CD4-positive, alpha-beta T cell treated with Interleukin-17A for 1 hour (primary cell): ENCODE data around the gene MIOX.

Source experiments
- DNase-seq: peaks from one replicate; pipeline ENCODE4 v3.0.0-alpha.2; 2020

Gene MIOX

GRCh38 chr22:50498322-50498890, 11.7 kb downstream of the MIOX start:
- peak; percentile 83 for DNase-seq

- no peak for DNase-seq
Observed at GRCh38 chr22:50500452-50500851, 13.8 kb downstream of the MIOX start.

- DNase-seq = no peak
Observed at GRCh38 chr22:50502096-50502495, 15.4 kb downstream of the MIOX start.

GRCh38 chr22:50502628-50503474, 16.2 kb downstream of the MIOX start:
- DNase-seq = no peak

- DNase-seq = no peak
Observed at GRCh38 chr22:50503475-50504145, 17.0 kb downstream of the MIOX start.

- no peak for DNase-seq
Observed at GRCh38 chr22:50504369-50505211, 17.9 kb downstream of the MIOX start.

DNA sequence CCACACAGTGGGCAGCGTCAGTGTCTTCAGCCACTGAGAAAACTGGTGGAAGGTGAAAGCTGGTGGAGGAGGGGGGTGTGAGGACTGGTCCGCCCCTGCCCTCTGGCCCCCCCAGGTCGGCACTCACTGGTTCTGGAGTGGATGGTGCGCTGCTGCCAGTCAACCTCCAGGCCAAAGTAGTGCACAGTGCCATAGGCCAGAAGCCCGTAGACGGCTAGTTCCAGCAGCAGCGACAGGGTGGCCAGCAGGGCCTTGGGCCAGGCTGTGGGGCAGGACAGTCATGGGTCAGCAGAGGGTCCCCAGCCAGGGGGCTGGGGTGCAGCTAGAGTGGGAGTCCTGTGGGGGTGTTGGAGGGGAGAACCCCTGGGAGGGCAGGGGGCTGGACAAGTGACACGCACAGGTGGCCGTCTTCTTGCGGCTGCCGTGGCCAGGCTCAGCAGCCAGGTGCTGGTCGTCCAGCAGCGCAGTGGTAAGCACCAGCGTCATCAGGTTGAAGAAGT, 18.7 kb downstream of the MIOX start:
- DNase-seq = no peak

- no peak for DNase-seq
Observed at GRCh38 chr22:50505776-50506610, 19.3 kb downstream of the MIOX start.

DNA sequence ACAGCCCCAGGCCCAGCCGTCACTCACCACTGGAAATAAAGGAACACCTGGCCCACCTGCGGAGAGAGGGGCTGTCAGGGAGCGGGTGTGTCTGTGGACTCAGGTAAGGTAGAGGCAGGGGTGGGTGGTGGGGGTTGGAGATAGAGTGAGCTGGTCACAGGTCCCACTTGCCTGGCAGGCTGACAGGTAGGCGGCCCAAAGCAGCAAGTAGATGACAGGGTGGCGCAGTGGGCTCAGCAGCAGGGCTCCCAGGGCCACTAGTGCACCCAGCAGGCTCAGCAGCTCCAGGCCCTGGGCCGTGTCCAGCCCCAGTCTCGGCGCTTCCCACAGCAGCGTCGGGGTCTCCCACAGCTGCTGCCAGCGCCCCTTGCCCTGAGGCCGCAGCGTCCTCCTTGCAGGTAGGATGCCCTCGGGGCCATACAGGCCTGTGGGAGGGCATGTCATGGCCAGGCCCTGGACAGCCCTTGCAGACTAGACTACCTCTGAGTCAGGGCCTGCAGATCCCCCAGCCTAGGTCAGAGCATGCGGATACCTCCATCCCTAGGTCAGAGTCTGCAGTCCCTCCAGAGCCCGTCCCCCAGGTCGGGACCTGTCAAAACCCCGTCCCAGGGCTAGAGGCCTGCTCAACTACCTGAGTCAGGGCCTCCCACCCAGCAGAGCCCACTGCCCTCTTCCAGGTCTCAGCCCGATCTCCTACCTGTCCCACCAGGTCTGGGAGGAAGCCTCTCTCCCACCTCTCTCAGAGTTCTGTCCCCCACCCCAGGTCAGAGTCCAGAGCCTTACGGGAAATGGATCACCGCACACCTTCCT, 20.2 kb downstream of the MIOX start:
- no peak for DNase-seq

DNA sequence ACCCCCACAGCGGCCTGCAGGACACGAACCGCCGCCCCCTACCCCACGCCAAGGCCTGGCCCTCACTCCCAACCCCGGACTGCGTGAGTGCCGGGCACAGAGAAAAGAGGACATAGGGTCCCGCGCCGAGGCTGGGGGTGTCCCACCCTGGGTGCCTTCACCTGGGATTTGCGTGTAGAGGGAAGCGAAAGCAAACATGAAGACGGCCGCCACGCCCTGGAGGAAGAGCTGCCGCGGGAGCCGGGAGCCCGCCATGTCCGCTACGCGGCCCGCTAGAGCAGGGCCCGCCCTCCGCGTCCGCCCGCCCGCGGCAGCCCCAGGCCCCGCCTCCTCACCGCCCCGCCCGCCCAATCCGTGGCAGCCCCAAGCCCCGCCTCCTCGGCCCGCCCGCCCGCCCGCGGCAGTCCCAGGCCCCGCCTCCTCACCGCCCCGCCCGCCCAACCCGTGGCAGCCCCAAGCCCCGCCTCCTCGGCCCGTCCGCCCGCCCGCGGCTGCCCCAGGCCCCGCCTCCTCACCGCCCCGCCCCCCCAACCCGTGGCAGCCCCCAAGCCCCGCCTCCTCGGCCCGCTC, 20.8 kb downstream of the MIOX start, which contains the start of gene LMF2:
Gene LMF2, minus strand, starts transcription at position 282 of the 570 bp plus-strand sequence. Its CDS starts 27 bp downstream, at position 255.
- peak; percentile 94 for DNase-seq

DNA sequence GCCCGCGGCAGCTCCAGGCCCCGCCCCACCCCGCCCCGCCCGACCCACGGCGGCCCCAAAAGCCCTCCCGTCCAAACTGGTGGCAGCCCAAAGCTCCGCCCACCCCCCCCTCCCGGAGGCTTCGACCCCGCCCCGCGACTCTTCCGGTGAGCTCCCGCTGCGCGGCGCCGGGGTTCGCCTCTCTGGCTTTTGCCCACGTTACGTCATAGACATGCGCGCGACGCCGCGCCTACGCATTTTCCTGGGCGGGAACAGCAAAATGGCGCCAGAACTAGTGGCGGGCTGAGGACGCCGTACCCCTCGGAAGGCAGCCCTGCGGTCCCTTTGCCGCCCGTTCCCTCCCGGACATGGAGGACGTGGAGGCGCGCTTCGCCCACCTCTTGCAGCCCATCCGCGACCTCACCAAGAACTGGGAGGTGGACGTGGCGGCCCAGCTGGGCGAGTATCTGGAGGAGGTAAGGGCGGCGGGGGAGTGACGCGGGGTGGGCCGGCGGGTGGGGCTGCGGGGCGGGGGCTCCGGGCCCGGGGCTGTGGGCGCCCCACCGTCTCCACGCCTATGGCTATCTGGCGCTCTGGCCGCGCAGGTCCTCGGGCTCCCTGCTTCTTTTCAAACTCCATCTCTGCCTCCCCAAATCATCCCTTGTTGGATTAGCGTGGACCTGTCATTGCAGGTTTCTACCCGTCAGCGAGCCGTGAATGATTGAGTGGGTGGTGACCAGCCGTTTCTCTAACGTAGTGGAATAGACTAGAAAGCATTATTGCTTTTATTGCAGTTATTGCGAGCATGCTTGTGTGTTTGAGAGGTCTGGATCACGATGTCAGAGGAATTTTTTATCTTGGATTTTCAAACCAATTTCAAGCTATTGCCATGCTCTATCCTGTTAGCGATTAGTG, 21.6 kb downstream of the MIOX start, which contains the start of gene NCAPH2:
Gene NCAPH2, plus strand, starts transcription at position 234 of the 894 bp plus-strand sequence. Its CDS starts 114 bp downstream, at position 348.
- peak; percentile 97 for DNase-seq

GRCh38 chr22:50508897-50509296, 22.2 kb downstream of the MIOX start:
- no peak for DNase-seq

DNA sequence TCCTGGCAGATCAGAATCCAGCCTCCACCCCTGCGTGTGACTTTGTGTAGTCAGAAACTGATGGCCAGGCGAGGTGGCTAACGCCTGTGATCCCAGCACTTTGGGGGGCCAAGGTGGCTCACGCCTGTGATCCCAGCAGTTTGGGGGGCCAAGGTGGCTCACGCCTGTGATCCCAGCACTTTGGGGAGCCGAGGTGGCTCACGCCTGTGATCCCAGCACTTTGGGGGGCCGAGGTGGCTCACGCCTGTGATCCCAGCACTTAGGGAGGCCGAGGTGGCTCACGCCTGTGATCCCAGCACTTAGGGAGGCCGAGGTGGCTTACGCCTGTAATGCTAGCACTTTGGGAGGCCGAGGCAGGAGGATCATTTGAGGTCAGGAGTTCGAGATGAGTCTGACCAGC, 26.5 kb downstream of the MIOX start:
- DNase-seq = no peak

DNA sequence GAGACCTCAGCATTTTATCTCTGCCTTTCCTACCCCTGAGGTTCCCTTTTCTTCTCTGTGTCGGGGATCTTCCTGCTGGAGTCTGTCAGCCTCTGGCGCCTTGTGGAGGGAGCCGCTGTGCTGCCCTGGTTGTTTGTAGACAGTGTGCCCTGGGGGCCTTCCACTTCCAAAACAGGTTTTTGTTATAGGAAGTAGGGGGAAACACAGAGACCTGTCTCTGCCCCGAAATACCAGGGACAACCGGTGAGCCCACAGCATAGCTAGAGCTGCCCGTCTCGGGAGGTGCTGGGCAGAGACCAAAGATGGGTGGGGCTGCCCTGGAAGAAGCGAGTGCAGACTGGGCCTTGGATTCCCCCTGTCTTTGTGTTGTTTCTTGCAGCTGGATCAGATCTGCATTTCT, 29.4 kb downstream of the MIOX start:
- DNase-seq = no peak

- DNase-seq = no peak
Observed at GRCh38 chr22:50516891-50517290, 30.2 kb downstream of the MIOX start.

DNA sequence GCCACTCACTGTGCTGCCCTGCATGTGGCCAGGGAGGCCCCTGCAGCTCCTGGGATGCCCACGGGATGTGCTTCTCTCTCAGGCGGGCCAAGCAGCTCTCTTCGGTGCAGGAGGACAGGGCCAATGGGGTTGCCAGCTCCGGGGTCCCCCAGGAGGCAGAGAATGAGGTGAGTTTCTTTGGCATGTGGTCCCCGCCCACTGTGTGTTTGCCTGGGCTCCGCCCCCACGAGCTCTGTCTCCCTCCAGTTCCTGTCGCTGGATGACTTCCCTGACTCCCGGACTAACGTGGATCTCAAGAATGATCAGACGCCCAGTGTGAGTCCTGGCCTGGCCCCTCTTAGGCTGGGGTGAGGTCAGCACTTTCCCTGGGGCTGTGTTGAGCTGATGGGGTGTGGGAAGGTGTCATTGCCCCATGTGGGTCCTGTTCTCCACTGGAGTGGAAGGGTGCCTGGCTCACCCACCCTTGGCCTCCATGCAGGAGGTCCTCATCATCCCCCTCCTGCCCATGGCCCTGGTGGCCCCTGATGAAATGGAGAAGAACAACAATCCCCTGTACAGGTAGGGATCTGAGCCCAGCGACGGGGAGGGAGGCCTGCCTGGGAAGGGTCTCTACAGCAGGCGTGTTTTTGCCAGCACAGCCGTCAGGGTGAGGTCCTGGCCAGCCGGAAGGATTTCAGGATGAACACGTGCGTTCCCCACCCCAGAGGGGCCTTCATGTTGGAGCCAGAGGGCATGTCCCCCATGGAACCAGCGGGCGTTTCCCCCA, 31.0 kb downstream of the MIOX start:
- DNase-seq = no peak

- DNase-seq = no peak
Observed at GRCh38 chr22:50518606-50519005, 31.9 kb downstream of the MIOX start.

GRCh38 chr22:50519151-50519550, 32.5 kb downstream of the MIOX start:
- DNase-seq = no peak
